ENCODE data around the gene CENPP. TPM values are rescaled to one million over a fixed set of nuclear protein-coding genes. Genes with fewer than 3 reads are reported as not detected.
A peak's percentile ranks its signal among the peaks of the same experiment; 100 is the strongest.

Gene CENPP
- total and polyA plus RNA-seq, 8 donors, result 0.46 to 2.7 (median 1.9) TPM

DNA sequence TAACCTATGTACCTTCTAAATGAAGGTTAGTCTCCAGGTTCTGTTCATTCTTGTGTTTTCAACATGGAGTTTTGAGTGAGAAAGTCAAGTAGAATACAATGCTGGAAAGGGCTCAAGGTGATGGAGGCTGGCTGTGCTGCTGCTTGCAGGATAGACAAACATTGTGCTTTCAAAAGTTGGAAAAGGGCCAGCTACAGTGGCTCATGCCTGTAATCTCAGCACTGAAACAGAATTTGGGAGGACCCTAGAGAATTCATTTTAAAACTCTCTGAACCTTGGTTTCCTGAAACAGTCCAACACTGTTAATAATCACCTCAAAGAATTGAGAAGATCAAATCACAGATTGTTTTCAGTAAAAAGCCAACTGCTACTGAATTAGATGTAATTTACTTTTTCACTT, 16.9 kb upstream of the CENPP start:
- no peaks in the 10 kb centered on the region for H3K27me3 ChIP-seq
- H3K36me3 ChIP-seq, result peaks cover 5 to 56% (median 9%) of the 10 kb centered on the region in 3 donors
- H3K4me1 ChIP-seq, result peaks cover 0 to 4% (median 0%) of the 10 kb centered on the region in 3 donors
- H3K9me3 ChIP-seq, result no peaks in the 10 kb centered on the region
- no peak for TF ChIP-seq CTCF (IDR thresholded peaks at IDR 0.05)
- no peak overlapping the region for H3K4me3 ChIP-seq
- FAIRE-seq, result no peak
- ATAC-seq, result peak; percentile 59 to 72 (median 66)
- DNase-seq, result no peak
- intact Hi-C loops (cut with DNase I), result no loop called here
- no peak overlapping the region for H3K27ac ChIP-seq

DNA sequence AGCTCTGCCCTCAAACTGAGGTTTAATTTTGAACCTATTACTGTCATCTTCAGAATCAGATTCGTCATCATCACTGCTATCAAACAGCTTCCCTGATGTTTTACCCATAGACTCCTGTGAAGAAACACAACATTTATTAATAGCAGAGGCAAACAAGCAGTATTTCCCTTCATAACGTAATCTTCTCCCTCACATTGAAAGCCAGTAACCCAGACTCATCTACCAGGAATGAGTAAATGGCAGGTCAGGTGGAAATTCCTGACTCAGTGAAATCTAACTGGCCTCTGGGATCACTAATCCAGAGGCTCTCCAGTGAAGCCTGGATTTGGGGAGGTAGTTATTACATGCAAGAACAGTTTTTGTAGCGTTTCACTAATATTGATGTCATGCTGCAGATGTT, 15.2 kb upstream of the CENPP start:
- Histone ChIP-seq H3K36me3 (peaks cover under 1 to 44% (median 3%) of the 10 kb centered on the region in 3 donors), H3K27ac (no peak overlapping the region), H3K27me3 (no peaks in the 10 kb centered on the region), H3K4me1 (peaks cover 0 to 4% (median 0%) of the 10 kb centered on the region in 3 donors), H3K9me3 (no peaks in the 10 kb centered on the region), H3K4me3 (no peak overlapping the region)
- intact Hi-C loops (cut with DNase I), result loop anchor here in 1 of 3 donors (10.0 kb wide), 1 partner anchor 46 kb away; no protein-coding TSS in a partner anchor
- TF ChIP-seq CTCF (IDR thresholded peaks at IDR 0.05), result no peak
- no peak for DNase-seq
- WGBS, 2 donors, result 77 to 85% methylated on average over 3 of the region's 3 CpGs
- no peak for FAIRE-seq
- ATAC-seq, result peak in 2 of 4 donors; percentile 42 to 72

DNA sequence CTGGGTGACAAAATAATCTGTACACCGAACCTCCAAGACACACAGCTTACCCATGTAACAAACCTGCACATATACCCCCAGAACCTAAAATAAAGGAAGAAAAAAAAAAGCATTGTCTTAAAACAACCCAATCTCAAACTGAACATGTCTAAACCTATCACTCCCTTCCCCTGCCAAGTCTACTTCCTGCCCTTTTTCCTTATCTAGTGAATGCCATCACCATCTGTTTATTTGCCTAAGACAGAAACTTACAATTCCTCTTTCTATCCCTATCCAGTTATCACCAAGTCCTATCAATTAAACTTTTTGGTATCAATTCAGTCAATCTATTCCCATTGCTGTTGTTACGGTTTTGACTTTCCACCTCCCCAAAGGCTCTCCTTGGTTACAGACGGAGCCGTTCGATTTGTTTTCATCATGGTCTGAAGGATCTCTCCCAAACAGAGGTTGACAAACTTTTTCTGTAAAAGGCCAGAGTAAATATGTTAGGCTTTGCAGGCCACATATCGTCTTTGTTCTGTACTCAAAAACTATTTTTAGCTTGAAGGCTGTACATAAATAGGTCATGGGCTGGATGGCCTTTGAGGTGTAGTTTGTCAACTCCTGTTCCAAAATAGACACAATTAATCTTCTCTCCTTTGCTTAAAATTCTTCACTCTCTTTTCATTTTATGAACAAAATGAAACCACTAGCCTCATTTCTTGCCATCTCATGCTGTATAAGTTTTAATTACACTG, 12.7 kb upstream of the CENPP start:
- DNase-seq (no peak), FAIRE-seq (no peak), ATAC-seq (no peak)
- Histone ChIP-seq H3K27me3 (no peaks in the 10 kb centered on the region), H3K4me3 (no peak overlapping the region), H3K4me1 (peaks cover 0 to 4% (median 0%) of the 10 kb centered on the region in 3 donors), H3K36me3 (peaks cover 0 to 39% (median 4%) of the 10 kb centered on the region in 3 donors), H3K27ac (no peak overlapping the region), H3K9me3 (no peaks in the 10 kb centered on the region)
- TF ChIP-seq CTCF (IDR thresholded peaks at IDR 0.05), result no peak
- whole genome bisulfite sequencing, 2 donors, result 77 to 85% methylated on average over 6 of the region's 6 CpGs
- intact Hi-C loops (cut with DNase I), result loop anchor here in 1 of 3 donors (10.0 kb wide), 1 partner anchor 48 kb away; no protein-coding TSS in a partner anchor

GRCh38 chr9:92313624-92314012, 12.1 kb upstream of the CENPP start:
- intact Hi-C loops (cut with DNase I), result loop anchor here in 1 of 3 donors (10.0 kb wide), 1 partner anchor 49 kb away; no protein-coding TSS in a partner anchor
- WGBS, 2 donors, result 83 to 89% methylated on average over 2 of the region's 2 CpGs
- Histone ChIP-seq H3K27me3 (no peaks in the 10 kb centered on the region), H3K4me1 (peaks cover 0 to 4% (median 0%) of the 10 kb centered on the region in 3 donors), H3K4me3 (no peak overlapping the region), H3K27ac (no peak overlapping the region), H3K9me3 (no peaks in the 10 kb centered on the region), H3K36me3 (peaks cover 0 to 45% (median 10%) of the 10 kb centered on the region in 3 donors)
- no peak for ATAC-seq
- no peak for FAIRE-seq
- DNase-seq, result no peak
- TF ChIP-seq CTCF (IDR thresholded peaks at IDR 0.05), result no peak

DNA sequence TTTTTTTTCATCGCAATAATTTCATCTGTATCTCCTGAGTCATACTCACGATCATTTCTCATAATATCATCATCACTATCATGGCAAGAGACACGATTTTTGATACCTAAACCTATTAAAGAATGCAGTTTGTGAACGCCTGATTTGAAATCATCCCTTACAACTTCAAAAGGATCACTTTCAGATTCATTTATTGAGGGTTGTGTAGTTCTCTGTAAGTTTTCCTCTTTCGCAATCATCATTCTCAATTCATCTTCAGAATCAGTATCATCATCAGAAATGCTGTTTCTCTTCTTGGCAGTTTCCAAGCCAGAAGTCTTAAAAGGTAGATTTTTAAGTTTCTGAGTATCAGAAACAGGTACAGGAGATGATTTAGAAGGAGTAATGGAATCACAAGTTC, 10.3 kb upstream of the CENPP start:
- no peaks in the 10 kb centered on the region for H3K9me3 ChIP-seq
- DNase-seq, result no peak
- H3K4me1 ChIP-seq, result no peaks in the 10 kb centered on the region
- no peaks in the 10 kb centered on the region for H3K27me3 ChIP-seq
- ATAC-seq, result no peak
- intact Hi-C loops (cut with DNase I), result loop anchor here in 1 of 3 donors (10.0 kb wide), 1 partner anchor 51 kb away; no protein-coding TSS in a partner anchor
- peaks cover 0 to 43% (median 13%) of the 10 kb centered on the region in 3 donors for H3K36me3 ChIP-seq
- no peak overlapping the region for H3K4me3 ChIP-seq
- no peak for FAIRE-seq
- H3K27ac ChIP-seq, result no peak overlapping the region
- WGBS, 2 donors, result 94 to 96% methylated on average over 5 of the region's 5 CpGs
- TF ChIP-seq CTCF (IDR thresholded peaks at IDR 0.05), result no peak
